Measurements from ENCODE around the gene CEP68.
"Not testable (repeated sequence)": the region's sequence is repeated elsewhere in the genome, so short reads cannot be mapped to it uniquely, and the experiment has no call there.

Gene CEP68

DNA sequence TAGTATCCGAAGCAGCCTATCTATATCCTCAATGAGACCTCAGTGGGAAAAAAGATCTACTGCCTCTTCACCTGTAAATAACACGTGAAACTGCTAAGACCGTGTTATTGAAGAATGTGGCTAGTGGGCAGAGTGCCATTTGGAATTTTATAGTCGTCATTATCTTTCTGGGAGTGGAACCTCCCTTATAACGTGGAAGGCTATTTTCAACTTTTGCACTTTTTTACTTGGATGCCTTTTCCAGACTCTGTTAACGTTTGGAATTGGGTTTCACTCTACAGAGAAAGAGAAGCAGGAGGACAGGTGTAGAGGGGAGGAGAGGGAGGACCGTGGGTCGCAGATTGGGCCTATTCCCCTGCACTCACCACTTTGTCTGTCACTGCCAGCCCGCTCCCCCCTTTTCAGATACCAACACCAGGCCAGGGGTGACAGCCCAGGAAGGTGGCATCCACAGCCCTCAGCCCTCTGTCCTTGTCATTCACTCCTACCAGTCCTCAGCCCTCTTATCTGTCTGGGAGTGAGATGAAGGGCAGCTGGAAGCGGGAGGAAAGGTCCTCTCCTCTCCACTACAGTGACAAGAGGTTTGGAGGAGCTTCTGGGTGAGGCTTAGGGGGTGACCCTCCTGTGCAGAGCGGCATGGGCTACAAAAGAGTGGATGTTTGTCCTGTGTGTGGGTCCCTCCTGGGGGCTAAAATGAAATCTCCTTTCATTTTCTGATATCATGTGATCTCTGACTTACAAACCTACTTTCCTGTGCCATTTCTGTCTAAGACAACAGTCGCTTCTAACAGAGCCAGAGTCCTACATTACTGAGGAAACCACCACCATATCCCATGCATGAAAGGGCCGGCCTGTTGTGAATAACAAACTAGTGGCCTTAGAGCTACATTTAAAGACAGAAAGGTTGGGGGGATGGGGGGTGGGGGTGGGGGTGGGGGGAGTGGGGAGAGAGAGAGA lies 23.9 kb upstream of the CEP68 start:
- DNase-seq = no peak

GRCh38 chr2:65033178-65033577 lies 23.0 kb upstream of the CEP68 start:
- DNase-seq = no peak

DNA sequence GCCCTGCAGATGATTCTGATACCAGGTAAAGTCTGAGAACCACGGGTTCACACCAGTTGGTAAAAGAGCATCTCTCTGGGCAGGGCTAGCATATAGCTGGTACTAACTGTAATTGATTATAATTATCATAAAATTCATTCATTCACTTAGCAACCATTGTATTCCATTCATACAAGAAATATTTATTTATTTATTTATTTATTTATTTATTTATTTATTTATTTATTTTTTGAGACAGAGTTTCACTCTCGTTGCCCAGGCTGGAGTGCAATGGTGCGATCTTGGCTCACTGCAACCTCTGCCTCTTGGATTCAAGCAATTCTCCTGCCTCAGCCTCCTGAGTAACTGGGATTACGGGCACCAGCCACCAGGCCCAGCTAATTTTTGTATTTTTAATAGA lies 22.5 kb upstream of the CEP68 start:
- not testable (repeated sequence) for DNase-seq

DNA sequence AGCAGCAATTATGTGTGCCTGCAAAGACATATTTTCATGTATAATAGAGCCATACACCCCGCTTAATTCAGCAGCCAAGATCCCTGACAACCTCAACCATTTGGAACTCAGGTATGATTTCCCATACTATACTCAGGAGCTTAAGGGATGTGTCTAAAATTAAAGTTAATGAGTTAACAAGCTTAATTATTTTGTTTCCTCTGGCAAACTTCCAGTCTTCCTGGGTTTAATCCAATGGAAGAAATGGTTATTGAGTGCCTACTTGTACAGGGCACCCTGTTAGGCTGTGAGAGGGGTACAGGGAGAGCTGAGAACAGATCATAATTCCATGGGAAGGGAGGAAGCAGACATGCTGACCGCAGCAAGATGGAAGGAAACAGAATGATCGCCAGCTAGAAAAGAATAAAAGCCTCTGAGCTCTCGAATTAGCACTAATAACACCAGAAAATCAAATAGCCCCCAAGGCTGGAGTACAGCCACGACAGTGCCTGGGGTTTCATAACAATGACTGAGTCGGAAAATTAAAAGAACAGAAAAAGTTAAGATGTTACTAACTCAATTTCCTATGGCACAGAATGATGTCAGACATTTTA lies 20.8 kb upstream of the CEP68 start:
- DNase-seq = no peak

DNA sequence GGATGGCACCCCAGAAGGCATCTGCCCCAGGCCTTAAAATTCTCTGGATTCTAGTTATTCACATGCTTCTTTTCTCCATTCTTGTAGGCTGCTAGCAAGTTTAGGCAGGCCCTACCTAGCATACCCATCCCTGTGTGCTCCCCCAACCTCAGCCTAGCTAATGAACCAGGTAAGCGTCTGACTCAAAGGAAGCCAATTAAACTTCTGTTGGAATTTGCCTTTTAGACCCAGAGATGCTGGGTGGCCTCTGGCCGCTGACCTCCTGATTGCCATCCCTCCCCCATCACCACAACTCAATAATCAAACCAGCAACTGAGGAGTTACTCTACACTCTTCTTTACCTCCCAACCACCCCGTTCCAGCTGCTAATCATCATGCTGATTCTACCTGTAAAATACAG lies 19.0 kb upstream of the CEP68 start:
- DNase-seq = no peak

DNA sequence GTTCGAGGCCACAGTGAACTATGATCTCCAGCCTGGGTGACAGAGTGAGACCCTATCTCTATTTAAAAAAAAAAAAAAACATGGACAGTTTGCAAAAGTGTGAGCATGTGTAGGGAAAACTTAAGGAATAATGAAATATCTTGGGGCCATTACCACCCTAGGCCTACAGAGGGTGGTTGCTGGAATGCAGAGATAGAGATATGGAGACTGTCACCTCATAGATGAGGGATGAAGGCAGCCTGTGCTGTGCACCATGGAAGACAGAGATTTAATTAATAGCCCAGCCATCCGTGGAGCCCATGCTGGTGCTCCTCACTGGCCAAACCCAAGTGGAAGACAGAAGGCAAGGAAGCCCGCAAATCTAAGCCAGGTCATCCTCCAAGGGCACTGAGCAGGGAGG lies 16.6 kb upstream of the CEP68 start:
- DNase-seq = no peak

DNA sequence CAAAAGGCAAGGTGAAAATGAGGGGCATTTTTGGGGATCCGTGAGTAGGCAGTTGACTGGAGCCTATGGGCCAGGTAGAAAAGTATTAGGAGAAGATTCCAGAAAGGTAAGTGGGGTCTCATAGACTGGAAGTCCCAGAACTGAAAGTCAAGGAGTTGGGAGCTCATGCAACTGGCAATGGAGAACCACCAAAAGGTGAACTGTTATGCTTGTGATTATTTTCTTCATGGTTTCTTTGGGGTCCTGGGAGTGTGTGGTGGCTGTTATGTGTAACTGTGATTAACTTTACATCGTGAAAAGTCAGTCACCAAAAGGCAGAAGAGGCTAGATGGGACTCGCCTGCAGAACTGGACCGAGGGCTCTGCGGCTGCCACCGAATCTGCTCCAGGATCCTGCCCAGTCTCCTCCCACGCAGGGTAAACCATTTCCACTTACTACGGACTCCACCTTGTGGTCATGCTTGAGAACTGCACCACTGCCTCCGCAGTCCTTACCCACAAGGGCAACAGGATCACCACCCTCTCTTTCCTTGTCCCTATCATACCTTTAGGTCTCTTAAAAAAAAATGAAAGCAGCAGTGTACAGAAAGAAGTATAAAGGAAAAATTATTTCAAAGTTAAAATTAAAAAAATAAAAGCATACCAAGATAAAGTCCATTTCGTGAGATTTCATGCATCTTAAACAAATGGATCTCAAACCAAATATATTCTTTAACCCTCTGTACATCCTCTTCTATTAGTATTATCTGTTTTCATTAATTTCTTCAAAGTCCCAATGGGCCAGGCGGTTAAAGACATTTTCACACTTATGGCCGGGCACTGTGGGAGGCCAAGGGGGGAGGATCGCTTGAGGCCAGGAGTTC lies 15.6 kb upstream of the CEP68 start:
- no peak for DNase-seq

- DNase-seq = no peak
Observed at GRCh38 chr2:65043001-65043400, 13.2 kb upstream of the CEP68 start.

- DNase-seq = no peak
Observed at GRCh38 chr2:65044097-65044735, 12.0 kb upstream of the CEP68 start.

GRCh38 chr2:65045651-65046050 lies 10.6 kb upstream of the CEP68 start:
- DNase-seq = no peak

DNA sequence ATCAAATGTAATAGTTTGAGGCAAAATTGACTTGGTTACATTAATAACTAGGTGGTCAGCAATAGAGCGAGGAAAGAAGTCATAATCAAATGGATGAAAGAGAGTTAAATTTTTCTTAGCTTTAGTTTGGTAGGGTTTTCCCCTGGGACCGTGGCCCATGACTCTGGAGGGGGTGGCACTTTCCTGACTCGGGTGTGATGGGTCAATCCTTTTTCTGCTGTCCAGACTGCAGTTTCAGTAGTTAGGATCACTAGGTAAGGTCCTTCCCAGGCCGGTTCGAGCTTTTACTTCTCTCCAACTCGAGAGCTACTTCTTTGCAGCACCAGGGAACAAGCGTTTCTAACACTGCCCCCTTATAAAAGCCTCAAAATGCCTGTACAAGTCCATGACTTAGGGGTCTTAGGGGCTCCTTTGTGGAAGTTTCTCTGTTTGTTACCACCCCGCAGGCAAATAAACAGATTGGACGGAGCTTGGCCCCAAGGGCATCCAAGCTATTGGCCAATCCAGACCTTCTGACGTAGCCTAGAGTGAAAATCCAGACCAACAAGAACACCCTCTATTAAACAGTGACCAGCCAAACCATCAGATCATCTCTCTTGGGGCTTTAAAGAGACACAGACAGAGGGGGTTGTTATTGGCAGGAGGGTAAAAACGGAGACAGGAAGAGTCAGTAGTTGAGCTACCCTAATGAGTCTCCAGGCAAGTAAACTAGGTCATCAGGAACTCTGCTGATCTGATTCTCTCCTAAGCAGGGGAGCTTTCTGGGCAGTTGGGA lies 9.4 kb upstream of the CEP68 start:
- no peak for DNase-seq

DNA sequence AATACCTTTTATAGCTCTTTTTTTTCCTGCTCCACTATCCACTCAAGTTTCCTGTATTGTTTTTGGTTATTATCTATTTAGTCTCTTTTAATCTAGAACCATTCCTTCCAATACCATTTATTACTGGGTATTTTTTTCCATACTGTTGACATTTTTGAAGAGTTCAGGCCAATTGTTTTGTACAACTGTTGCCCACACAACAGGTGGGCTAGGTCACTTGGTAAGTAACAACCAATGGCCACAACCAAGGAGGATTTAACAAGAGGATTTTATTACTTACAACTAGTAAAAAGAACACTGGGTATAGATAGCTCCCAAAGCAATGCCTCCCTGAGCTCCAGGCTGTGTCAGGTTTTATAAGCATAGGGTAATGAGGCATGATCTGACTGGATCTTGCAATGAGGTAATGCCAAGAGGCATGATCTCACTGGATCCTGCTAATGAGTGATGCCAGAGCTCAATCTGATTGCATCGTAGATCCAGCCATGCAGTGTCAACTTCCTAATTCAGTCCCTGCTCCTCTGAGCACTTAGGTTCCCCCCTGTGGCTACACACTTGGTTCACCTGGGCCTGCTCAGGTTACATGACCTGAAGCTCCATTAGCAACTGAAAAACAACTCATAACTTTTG lies 7.1 kb upstream of the CEP68 start:
- no peak for DNase-seq

GRCh38 chr2:65050931-65051330 lies 5.3 kb upstream of the CEP68 start:
- DNase-seq = no peak

GRCh38 chr2:65053199-65053598 lies 3.0 kb upstream of the CEP68 start:
- no peak for DNase-seq

- no peak for DNase-seq
Observed at GRCh38 chr2:65054749-65055421, 1.3 kb upstream of the CEP68 start.

DNA sequence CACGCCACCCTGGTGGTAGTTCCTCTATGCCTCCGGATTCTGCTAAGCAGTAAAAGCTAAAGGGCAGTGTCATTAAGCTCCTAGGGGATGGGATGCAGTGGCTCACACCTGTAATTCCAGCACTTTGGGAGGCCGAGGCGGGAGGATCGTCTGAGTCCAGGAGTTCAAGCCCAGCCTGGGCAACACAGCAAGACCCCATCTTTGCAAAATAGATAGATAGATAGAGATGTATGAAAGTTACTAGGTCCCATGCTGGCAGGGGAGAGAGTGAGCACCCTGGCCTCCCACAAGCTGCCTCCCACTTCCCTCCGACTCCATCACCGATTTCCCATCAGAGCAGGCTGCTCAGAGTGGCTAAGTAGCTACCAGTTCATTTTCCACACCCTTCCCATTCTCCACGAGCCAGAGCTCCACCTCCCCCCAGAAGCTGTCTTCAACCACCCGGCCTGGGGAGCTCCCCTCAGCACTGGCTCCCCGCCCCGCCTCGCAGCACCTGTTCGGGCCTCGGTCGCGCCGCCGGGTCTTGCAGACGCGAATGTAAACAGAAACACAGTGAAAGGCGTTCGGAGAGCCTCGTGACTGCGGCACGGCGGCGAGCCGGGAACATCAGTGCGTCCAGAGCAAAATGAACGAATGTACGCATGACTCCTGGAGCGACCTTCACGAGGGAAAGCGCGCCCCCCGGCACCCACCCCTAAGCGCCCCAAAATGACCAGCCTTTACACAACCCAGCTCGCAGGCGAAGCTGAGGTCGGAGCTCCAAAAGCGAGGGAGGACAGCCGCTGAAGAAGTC lies 598 bp upstream of the CEP68 start:
- DNase-seq = peak; percentile 60

- DNase-seq = no peak
Observed at GRCh38 chr2:65057054-65057375, 799 bp downstream of the CEP68 start.

GRCh38 chr2:65057391-65058052 lies 1.3 kb downstream of the CEP68 start:
- DNase-seq = no peak

DNA sequence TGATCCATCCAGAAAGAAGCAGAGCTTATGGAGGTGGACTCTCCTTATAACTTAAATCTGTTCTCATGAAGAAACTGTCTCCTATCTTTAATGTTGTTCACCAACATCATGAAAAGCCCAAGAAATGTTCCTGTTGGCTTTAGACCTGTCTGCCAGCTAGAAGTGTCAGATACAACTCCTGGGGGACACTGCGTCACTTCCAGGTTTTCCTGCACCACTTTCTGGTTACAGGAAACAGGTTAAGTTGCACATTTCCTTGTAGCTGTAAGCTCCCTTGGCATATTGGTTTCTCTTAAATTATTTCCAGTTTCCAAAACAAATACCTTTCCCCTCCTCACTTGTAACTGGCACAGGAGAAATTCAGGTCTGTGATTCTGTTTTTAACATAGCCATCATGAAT lies 2.9 kb downstream of the CEP68 start:
- DNase-seq = no peak

All from activated gamma-delta T cell (primary cell).